Central memory CD8-positive, alpha-beta T cell (primary cell): ENCODE data around the gene LAMC3.

Source experiments
- ATAC-seq: fragments of 150-1000 bp; cut with Tn5 transposase; replicated peaks from 2 replicates; pipeline ENCODE4 v1.10.0; 2022; ENCODE audit warnings: mild to moderate bottlenecking, moderate FRiP score, moderate number of reproducible peaks; ENCODE audit not compliant: poor library complexity, severe bottlenecking; ENCODE audit errors: extremely low read depth
- DNase-seq, 2 donors: peaks; one replicate each; pipeline ENCODE4 v3.0.0; 2021; ENCODE audit warnings: low spot score in 2 of 2
- H3K27ac Mint-ChIP-seq: one replicate; pipeline ENCODE4 v1.8.0; 2022; ENCODE audit warnings: low read depth, mild to moderate bottlenecking, moderate library complexity, mixed read lengths
- H3K27me3 Mint-ChIP-seq: one replicate; pipeline ENCODE4 v1.8.0; 2022; ENCODE audit warnings: mixed read lengths
- H3K36me3 Mint-ChIP-seq: one replicate; pipeline ENCODE4 v1.8.0; 2022; ENCODE audit warnings: mild to moderate bottlenecking, moderate library complexity, mixed read lengths; ENCODE audit not compliant: insufficient read depth
- H3K4me1 Mint-ChIP-seq: one replicate; pipeline ENCODE4 v1.8.0; 2022; ENCODE audit warnings: mixed read lengths
- H3K4me3 Mint-ChIP-seq: one replicate; pipeline ENCODE4 v1.8.0; 2022; ENCODE audit warnings: mild to moderate bottlenecking, moderate library complexity, mixed read lengths
- H3K9me3 Mint-ChIP-seq: one replicate; pipeline ENCODE4 v1.8.0; 2022; ENCODE audit warnings: mixed read lengths

LAMC3 gene

GRCh38 chr9:131060900-131061630 lies 52.1 kb downstream of the LAMC3 start:
- Mint-ChIP-seq H3K4me3 (no peak overlapping the region), H3K36me3 (peaks cover 2% of the 10 kb centered on the region), H3K27me3 (no peaks in the 10 kb centered on the region), H3K9me3 (no peaks in the 10 kb centered on the region), H3K27ac (no peak overlapping the region), H3K4me1 (no peaks in the 10 kb centered on the region)
- DNase-seq (no peak), ATAC-seq (no peak)

- no peak for DNase-seq
- Mint-ChIP-seq H3K27me3 (no peaks in the 10 kb centered on the region), H3K36me3 (peaks cover 2% of the 10 kb centered on the region), H3K9me3 (no peaks in the 10 kb centered on the region), H3K4me3 (no peak overlapping the region), H3K27ac (no peak overlapping the region), H3K4me1 (no peaks in the 10 kb centered on the region)
- no peak for ATAC-seq
Observed at GRCh38 chr9:131062969-131063368, 54.0 kb downstream of the LAMC3 start.

GRCh38 chr9:131065599-131065998 lies 56.6 kb downstream of the LAMC3 start:
- H3K27me3 Mint-ChIP-seq, result peaks cover 9% of the 10 kb centered on the region
- DNase-seq (no peak), ATAC-seq (no peak)
- H3K4me1 Mint-ChIP-seq, result no peaks in the 10 kb centered on the region
- no peak overlapping the region for H3K4me3 Mint-ChIP-seq
- no peak overlapping the region for H3K27ac Mint-ChIP-seq
- no peaks in the 10 kb centered on the region for H3K36me3 Mint-ChIP-seq
- no peaks in the 10 kb centered on the region for H3K9me3 Mint-ChIP-seq

- H3K36me3 Mint-ChIP-seq, result no peaks in the 10 kb centered on the region
- no peak for DNase-seq
- H3K4me3 Mint-ChIP-seq, result no peak overlapping the region
- H3K27me3 Mint-ChIP-seq, result peaks cover 17% of the 10 kb centered on the region
- H3K4me1 Mint-ChIP-seq, result no peaks in the 10 kb centered on the region
- no peaks in the 10 kb centered on the region for H3K9me3 Mint-ChIP-seq
- no peak overlapping the region for H3K27ac Mint-ChIP-seq
- no peak for ATAC-seq
Observed at GRCh38 chr9:131067625-131068024, 58.7 kb downstream of the LAMC3 start.

- H3K4me1 Mint-ChIP-seq, result no peaks in the 10 kb centered on the region
- ATAC-seq (no peak), DNase-seq (no peak)
- H3K36me3 Mint-ChIP-seq, result no peaks in the 10 kb centered on the region
- H3K4me3 Mint-ChIP-seq, result no peak overlapping the region
- no peak overlapping the region for H3K27ac Mint-ChIP-seq
- H3K27me3 Mint-ChIP-seq, result peaks cover 17% of the 10 kb centered on the region
- H3K9me3 Mint-ChIP-seq, result no peaks in the 10 kb centered on the region
Observed at GRCh38 chr9:131068076-131068816, 59.3 kb downstream of the LAMC3 start.

GRCh38 chr9:131069699-131070098 lies 60.7 kb downstream of the LAMC3 start:
- Mint-ChIP-seq H3K27me3 (peaks cover 17% of the 10 kb centered on the region), H3K27ac (no peak overlapping the region), H3K36me3 (no peaks in the 10 kb centered on the region), H3K9me3 (no peaks in the 10 kb centered on the region), H3K4me3 (no peak overlapping the region), H3K4me1 (no peaks in the 10 kb centered on the region)
- no peak for ATAC-seq
- no peak for DNase-seq

- DNase-seq, result no peak
- peaks cover 17% of the 10 kb centered on the region for H3K27me3 Mint-ChIP-seq
- no peak for ATAC-seq
- no peaks in the 10 kb centered on the region for H3K4me1 Mint-ChIP-seq
- no peaks in the 10 kb centered on the region for H3K36me3 Mint-ChIP-seq
- H3K9me3 Mint-ChIP-seq, result no peaks in the 10 kb centered on the region
- H3K27ac Mint-ChIP-seq, result no peak overlapping the region
- no peak overlapping the region for H3K4me3 Mint-ChIP-seq
Observed at GRCh38 chr9:131072107-131072870, 63.3 kb downstream of the LAMC3 start.

- DNase-seq, result no peak
- Mint-ChIP-seq H3K4me1 (no peaks in the 10 kb centered on the region), H3K9me3 (no peaks in the 10 kb centered on the region), H3K27me3 (peaks cover 17% of the 10 kb centered on the region), H3K36me3 (no peaks in the 10 kb centered on the region), H3K27ac (no peak overlapping the region), H3K4me3 (no peak overlapping the region)
- no peak for ATAC-seq
Observed at GRCh38 chr9:131072871-131073237, 63.9 kb downstream of the LAMC3 start.

- peaks cover 9% of the 10 kb centered on the region for H3K27me3 Mint-ChIP-seq
- H3K9me3 Mint-ChIP-seq, result no peaks in the 10 kb centered on the region
- H3K4me3 Mint-ChIP-seq, result no peak overlapping the region
- DNase-seq, result no peak
- no peaks in the 10 kb centered on the region for H3K36me3 Mint-ChIP-seq
- no peak overlapping the region for H3K27ac Mint-ChIP-seq
- ATAC-seq, result no peak
- no peaks in the 10 kb centered on the region for H3K4me1 Mint-ChIP-seq
Observed at GRCh38 chr9:131076347-131077195, 67.6 kb downstream of the LAMC3 start.

GRCh38 chr9:131078427-131079366 lies 69.7 kb downstream of the LAMC3 start:
- Mint-ChIP-seq H3K9me3 (no peaks in the 10 kb centered on the region), H3K36me3 (no peaks in the 10 kb centered on the region), H3K27me3 (peaks cover 9% of the 10 kb centered on the region), H3K4me3 (no peak overlapping the region), H3K27ac (no peak overlapping the region), H3K4me1 (no peaks in the 10 kb centered on the region)
- no peak for ATAC-seq
- no peak for DNase-seq

GRCh38 chr9:131080589-131080988 lies 71.6 kb downstream of the LAMC3 start:
- DNase-seq, result no peak
- no peak for ATAC-seq
- H3K4me1 Mint-ChIP-seq, result no peaks in the 10 kb centered on the region
- no peaks in the 10 kb centered on the region for H3K36me3 Mint-ChIP-seq
- H3K9me3 Mint-ChIP-seq, result no peaks in the 10 kb centered on the region
- peaks cover 19% of the 10 kb centered on the region for H3K27me3 Mint-ChIP-seq
- no peak overlapping the region for H3K27ac Mint-ChIP-seq
- H3K4me3 Mint-ChIP-seq, result no peak overlapping the region
